ENCODE data around the gene REP15.
A peak's percentile ranks its signal among the peaks of the same experiment; 100 is the strongest.
"Not testable (repeated sequence)": the region's sequence is repeated elsewhere in the genome, so short reads cannot be mapped to it uniquely, and the experiment has no call there.

The REP15 gene

GRCh38 chr12:27696293-27696652, at the start of gene REP15:
Gene REP15 (plus strand): TSS chr12:27696447. CDS start chr12:27696563, 116 bp downstream.
- DNase-seq, result no peak

DNA sequence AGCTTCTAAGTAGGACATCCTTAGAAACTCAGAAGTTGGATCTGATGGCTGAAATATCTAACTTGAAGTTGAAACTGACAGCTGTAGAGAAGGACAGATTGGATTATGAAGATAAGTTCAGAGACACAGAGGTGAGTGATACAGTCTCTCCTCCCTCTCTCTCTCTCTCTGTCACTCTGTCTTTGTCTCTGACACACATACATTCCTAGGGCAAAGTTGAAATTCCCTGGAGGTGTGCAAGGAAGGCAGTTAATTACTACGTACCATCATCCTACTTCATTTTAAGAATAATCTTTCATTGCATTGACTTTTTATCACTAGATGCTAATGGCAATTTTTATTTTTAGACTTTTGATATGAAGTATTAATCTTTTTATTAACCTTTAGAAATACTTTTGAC, 46.2 kb upstream of the REP15 start:
- DNase-seq, result no peak

DNA sequence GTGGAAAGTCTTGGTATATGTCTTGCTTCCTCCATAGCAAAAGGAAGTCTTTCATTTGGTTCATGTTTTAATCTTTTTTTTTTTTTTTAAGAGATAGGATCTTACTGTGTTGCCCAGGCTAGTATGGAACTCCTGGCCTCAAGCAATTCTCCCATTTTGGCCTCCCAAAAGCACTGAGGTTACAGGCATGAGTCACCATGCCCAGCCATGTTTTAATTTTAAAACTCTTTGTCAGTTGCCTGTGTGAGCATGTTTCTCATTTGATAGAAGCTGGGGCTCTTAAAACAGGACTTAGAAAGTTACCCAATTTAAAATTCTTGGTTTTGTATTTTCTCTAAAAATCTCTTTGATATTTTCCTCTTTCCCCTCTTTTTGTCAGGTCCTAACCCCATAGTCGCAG, 45.0 kb upstream of the REP15 start:
- no peak for DNase-seq

- DNase-seq, result peak; percentile 61
Observed at GRCh38 chr12:27652174-27652763, 44.0 kb upstream of the REP15 start.

- no peak for DNase-seq
Observed at GRCh38 chr12:27653661-27654060, 42.6 kb upstream of the REP15 start.

- DNase-seq, result not testable (repeated sequence)
Observed at GRCh38 chr12:27655476-27655875, 40.8 kb upstream of the REP15 start.

DNA sequence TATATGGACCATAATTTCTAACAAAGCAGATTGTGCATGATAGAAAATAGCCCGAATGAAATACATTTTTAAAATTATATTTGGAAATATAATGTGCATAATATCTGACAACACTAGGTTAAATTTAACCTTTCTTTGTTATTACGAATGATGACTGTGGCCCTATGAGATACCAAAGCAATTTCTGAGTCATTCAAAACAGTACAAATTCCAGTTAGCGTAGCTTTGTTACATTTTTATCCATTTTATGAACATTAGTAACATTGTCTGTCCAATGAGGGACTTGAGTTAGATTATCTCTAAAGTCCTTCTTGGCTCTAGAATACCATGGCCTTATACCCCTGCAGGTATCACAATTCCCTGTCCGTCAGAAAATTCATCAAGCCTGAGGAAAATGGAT, 39.0 kb upstream of the REP15 start:
- no peak for DNase-seq

- DNase-seq, result no peak
Observed at GRCh38 chr12:27665704-27666103, 30.5 kb upstream of the REP15 start.

GRCh38 chr12:27666510-27666909, 29.7 kb upstream of the REP15 start:
- no peak for DNase-seq

DNA sequence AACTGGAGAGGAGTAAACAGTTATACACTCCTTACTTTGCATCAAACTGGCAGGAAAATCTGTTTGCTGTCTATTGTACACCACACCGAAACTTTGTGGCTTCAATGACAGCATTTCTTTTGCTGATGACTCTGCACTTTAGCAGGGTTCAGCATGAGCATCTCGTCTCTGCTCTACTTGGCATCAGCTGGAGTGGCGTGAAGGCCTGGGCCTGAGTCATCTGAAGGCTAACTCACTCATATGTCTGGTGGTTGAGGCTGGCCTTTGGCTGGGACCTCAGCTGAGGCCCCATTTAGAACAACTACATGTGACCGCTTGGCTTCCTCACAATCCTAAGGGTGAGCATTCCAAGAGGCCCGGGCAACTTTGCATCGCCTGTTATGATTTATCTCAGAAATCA, 28.7 kb upstream of the REP15 start:
- no peak for DNase-seq

GRCh38 chr12:27672051-27672450, 24.2 kb upstream of the REP15 start:
- no peak for DNase-seq

DNA sequence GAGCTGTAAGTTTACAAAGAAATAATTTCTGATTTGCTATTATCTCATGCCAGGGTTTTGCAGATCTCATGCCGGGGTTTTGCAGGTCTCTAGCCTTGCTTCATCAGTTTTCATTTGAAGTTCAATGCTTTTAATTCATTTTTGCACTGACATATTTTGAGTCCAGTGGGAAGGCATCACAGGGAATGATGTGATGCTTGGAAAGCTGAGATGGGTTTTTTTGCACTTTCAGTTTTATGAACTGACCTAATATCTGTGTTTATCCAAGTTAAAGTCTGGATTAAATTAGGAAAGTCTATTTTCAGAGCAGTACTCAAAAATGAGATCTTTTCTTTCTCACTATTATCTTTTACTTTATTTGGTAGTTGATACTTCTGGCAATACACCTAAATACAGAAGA, 23.6 kb upstream of the REP15 start:
- no peak for DNase-seq

- no peak for DNase-seq
Observed at GRCh38 chr12:27673101-27673718, 23.0 kb upstream of the REP15 start.

GRCh38 chr12:27674989-27675388, 21.3 kb upstream of the REP15 start:
- DNase-seq, result no peak

DNA sequence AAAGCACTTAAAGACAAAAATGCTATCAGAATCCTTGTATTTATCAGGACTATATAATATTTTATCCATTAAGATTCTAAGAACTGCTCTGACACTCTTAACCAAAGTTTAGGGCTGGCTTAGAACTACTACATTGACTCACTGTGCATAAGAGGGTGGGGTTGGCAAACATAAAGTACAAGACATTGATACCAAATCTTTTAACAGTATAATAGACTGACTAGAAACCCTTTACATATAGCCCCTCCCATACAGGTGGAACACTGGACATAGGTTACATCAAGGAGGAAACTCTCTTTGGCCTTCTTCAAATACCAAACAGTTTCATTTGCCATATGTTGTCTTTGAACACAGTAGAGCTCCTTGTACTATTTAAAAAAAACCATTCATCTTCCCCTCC, 15.6 kb upstream of the REP15 start:
- DNase-seq, result no peak

DNA sequence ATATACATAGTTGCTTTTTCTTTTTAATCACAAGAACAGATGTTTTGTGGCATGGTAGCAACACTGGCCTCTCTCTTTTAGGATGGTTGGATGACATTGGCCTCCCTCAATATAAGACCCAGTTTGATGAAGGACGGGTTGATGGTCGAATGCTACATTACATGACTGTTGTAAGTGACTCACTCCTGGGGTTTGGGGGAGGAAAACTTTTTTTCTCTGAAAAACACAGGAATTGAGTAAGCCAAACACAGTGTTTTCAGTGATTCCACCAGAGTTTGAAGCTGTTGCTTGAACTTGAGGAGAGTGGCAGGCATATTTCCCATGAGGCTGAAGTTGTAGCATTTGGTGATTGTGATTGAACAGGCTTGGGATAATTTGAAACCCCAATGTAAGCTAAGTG, 13.7 kb upstream of the REP15 start:
- DNase-seq, result no peak

GRCh38 chr12:27685274-27685673, 11.0 kb upstream of the REP15 start:
- no peak for DNase-seq

DNA sequence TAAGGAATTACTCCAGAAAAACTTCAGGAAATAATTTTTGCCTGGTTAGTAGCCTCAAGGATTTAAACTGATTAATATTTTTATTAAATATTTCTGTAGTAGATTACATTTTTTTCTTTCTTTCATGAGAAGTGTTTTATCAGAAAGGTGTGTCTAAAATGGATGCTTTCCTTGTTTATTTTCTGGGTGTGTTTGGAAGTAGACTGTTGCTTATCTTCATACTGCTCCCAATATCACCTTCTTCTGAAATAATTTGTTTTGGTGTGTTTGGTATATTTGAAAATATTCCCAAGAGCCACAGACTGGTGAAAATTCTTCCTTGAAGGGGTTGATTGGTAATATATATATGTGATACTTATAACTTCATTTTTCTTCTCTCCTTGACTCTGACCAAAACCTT, 10.1 kb upstream of the REP15 start:
- no peak for DNase-seq

DNA sequence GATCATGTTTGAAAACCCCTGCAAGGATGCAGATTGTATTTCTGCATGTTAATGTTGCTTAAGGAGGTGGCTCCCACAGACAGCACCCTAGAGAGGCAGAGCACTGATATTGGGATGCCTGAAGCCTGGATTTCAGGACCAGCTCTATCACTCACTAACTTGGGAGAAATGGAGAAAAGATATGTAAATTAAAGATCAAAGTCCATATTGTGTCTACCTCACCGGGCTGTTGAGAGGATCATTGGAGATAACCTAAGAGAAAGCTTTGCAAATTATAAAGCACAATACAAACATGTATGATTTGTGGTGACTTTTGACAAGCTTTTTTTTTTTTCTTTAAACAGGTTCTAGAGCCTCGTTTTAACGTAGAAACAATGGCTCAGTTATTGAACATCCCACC, 7.6 kb upstream of the REP15 start:
- no peak for DNase-seq

GRCh38 chr12:27689558-27690180, 6.6 kb upstream of the REP15 start:
- no peak for DNase-seq

DNA sequence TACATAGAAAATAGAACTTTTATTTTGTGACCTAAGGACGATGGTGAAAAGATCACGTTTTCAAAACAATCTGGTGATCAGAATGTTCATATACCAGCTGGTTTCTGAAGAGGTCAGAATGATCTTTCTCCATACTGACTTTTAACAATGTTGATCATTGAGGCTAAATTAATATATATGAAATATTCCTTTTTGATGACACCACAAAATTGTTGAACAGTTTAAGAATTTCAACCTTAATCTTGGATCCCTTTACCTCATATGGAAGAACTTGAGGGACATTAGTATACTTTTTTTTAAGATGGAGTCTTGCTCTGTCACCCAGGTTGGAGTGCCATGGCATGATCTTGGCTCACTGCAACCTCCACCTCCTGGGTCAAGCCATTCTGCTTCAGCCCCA, 2.8 kb upstream of the REP15 start:
- DNase-seq, result no peak

DNA sequence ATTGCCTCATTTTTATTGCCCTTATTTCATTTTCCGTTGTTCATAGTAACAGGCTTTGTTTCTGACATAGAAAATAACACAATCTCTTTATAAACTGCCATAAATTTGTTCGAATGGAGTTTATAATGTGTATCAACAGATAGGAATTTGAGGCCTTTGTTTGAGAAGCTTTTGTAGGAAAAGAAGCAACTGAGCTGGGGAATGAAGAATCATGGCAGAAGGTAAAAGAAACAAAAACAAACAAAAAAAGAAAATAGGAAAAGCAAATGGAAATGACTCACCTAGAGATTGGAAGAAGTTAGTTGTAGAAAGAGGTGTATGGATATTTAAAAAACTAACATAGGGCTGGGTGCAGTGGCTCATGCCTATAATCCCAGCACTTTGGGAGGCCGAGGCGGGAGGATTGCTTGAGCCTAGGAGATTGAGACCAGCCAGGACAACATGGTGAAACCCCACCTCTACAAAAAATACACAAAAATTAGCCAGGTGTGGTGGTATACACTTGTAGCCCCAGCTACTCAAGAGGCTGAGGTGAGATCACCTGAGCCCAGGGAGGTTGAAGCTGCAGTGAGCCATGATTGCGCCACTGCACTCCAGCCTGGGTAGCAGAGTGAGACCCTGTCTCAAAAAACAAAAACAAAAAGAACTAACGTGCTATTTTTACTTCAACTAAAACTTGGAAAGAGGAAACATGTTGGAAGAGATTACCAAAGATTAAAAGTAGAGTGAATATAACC, 523 bp upstream of the REP15 start:
- no peak for DNase-seq

DNA sequence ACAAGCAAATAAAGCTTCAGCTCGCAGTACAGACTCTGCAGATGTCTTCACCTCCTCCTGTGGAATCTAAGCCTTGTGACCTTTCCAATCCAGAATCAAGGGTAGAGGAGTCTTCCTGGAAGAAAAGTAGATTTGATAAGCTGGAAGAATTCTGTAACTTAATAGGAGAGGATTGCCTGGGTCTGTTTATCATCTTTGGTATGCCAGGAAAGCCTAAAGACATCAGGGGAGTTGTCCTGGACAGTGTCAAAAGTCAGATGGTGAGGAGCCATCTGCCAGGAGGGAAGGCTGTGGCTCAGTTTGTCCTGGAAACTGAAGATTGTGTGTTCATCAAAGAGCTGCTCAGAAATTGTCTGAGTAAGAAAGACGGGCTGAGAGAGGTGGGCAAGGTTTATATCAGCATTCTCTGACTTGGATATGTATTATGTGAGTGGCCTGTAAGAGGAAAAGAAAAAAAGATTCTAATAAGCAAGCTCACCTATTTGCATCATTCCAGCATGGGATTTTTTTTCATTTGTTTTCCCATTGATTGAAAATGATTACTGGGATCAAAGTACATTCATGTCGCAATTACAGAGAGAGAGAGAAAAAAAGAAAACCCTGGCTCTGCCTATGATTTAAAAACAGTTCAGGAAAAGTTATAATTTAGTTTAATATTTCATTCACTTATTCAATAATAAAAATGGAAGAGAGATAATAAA, 767 bp downstream of the REP15 start:
- no peak for DNase-seq

All from right hindlimb (tissue), 1 donor.